Stimulated activated naive CD4-positive, alpha-beta T cell treated with Interleukin-2 at 50 U/mL for 16 hours (primary cell): ENCODE data around the gene GLTPD2.
A peak's percentile ranks its signal among the peaks of the same experiment; 100 is the strongest.

Experiments
- DNase-seq: peaks from one replicate; lab custom pipeline; 2025; lab: John Stamatoyannopoulos, UW

GLTPD2 gene

GRCh38 chr17:4788807-4789700 is at the start of gene GLTPD2:
TSS of gene GLTPD2 (plus strand) at chr17:4788964. CDS start at chr17:4789012, 48 bp downstream.
- DNase-seq, result no peak

- DNase-seq, result peak; percentile 47
Measured at GRCh38 chr17:4739122-4740024, 49.4 kb upstream of the GLTPD2 start, which contains the start of the genes CXCL16 and ZMYND15. TSS of gene CXCL16 (minus strand) at chr17:4739928. CDS start at chr17:4739339, 589 bp downstream. TSS of gene ZMYND15 (plus strand) at chr17:4739833. CDS start at chr17:4740549, 716 bp downstream.

GRCh38 chr17:4740025-4740351 is 48.8 kb upstream of the GLTPD2 start:
- DNase-seq, result no peak

GRCh38 chr17:4740584-4740983 is 48.2 kb upstream of the GLTPD2 start:
- DNase-seq, result no peak

GRCh38 chr17:4741544-4741943 is 47.2 kb upstream of the GLTPD2 start:
- DNase-seq, result no peak

- no peak for DNase-seq
Measured at GRCh38 chr17:4742133-4742532, 46.6 kb upstream of the GLTPD2 start.

GRCh38 chr17:4742629-4743028 is 46.1 kb upstream of the GLTPD2 start:
- DNase-seq, result no peak

- DNase-seq, result no peak
Measured at GRCh38 chr17:4743216-4743615, 45.5 kb upstream of the GLTPD2 start.

- no peak for DNase-seq
Measured at GRCh38 chr17:4743898-4744297, 44.9 kb upstream of the GLTPD2 start.

- no peak for DNase-seq
Measured at GRCh38 chr17:4744999-4745969, 43.5 kb upstream of the GLTPD2 start.

GRCh38 chr17:4747847-4748246 is 40.9 kb upstream of the GLTPD2 start:
- DNase-seq, result no peak

GRCh38 chr17:4748686-4749085 is 40.1 kb upstream of the GLTPD2 start:
- DNase-seq, result no peak

- DNase-seq, result no peak
Measured at GRCh38 chr17:4750606-4751005, 38.2 kb upstream of the GLTPD2 start.

GRCh38 chr17:4751932-4752331 is 36.8 kb upstream of the GLTPD2 start:
- DNase-seq, result no peak

- DNase-seq, result no peak
Measured at GRCh38 chr17:4753392-4753791, 35.4 kb upstream of the GLTPD2 start.

- no peak for DNase-seq
Measured at GRCh38 chr17:4759776-4760236, 29.0 kb upstream of the GLTPD2 start.

- no peak for DNase-seq
Measured at GRCh38 chr17:4764595-4764994, 24.2 kb upstream of the GLTPD2 start.

GRCh38 chr17:4766201-4766600 is 22.6 kb upstream of the GLTPD2 start:
- DNase-seq, result no peak

- no peak for DNase-seq
Measured at GRCh38 chr17:4766723-4767122, 22.0 kb upstream of the GLTPD2 start.

GRCh38 chr17:4768298-4768697 is 20.5 kb upstream of the GLTPD2 start:
- DNase-seq, result no peak

- DNase-seq, result no peak
Measured at GRCh38 chr17:4769628-4770027, 19.1 kb upstream of the GLTPD2 start.
